NCI-H82 treated with DMSO at 0.1 percent for 48 hours (cell line): ENCODE data around the gene UBE2E3.
"Not testable (repeated sequence)": the region's sequence is repeated elsewhere in the genome, so short reads cannot be mapped to it uniquely, and the experiment has no call there.

ENCODE experiments used
- DNase-seq: peaks from one replicate; lab custom pipeline; 2025; ENCODE audit not compliant: unreplicated experiment; lab: John Stamatoyannopoulos, UW

UBE2E3 gene

DNA sequence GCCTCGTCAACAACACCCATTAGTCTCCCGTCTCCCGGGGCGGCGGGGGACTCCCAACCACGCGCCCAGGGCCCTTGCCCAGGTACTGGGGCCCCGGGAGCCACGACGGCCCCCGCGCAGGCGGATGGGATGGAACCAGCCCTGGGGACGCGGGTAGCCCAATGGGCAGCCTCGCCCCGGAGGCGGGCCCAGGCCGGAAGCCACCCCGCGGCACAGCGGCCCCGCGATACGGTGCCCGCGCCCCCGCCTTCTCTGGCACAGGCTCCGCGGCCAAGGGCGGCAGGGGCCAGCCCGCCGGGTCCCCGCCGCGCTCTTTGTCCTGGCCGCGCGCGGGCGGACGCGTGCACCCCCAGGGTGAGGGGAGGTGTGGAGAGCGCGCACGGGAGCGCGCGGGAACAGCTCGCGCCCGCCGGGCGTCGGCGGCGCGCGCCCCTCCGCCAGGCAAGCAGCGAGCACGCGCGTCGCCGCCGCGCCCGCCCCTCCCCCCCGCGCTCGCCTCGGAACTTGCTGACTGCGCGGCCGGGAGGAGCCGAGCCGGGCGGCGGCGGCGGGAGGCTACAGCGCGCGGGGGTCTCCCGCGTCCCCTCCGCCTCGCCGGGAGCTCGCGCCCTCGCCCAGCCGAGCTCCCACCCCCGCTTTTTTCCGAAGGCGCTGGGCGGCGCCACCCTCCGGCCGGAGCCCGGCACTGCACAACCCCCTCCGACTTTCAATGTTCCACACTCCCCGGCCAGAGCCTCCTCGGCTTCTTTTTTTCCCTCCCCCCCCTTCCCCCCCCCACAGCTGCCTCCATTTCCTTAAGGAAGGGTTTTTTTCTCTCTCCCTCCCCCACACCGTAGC, at the start of gene UBE2E3:
UBE2E3 (plus strand) TSS at position 500 of the 837 bp plus-strand sequence. CDS start 1,438 bp downstream, outside the sequence.
- no peak for DNase-seq

- DNase-seq: no peak
Measured at GRCh38 chr2:180931841-180932240, 48.6 kb upstream of the UBE2E3 start.

- no peak for DNase-seq
Measured at GRCh38 chr2:180933332-180933731, 47.1 kb upstream of the UBE2E3 start.

GRCh38 chr2:180934911-180935310, 45.5 kb upstream of the UBE2E3 start:
- DNase-seq: no peak

DNA sequence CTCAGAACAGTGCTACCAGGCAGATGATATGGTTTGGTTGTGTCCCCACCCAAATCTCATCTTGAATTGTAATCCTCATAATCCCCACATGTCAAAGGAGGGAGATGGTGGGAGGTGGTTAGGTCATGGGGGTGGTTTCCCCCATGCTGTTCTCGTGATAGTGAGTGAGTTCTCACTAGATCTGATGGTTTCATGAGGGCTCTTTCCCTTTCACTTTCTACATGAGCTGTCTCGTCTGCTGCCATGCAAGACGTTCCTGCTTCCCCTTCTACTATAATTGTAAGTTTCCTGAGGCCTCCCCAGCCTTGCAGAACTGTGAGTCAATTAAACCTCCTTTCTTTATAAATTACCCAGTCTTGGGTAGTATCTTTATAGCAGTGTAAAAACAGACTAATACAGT, 42.9 kb upstream of the UBE2E3 start:
- DNase-seq: not testable (repeated sequence)

- DNase-seq: no peak
Measured at GRCh38 chr2:180938451-180938850, 42.0 kb upstream of the UBE2E3 start.

GRCh38 chr2:180943275-180943674, 37.1 kb upstream of the UBE2E3 start:
- no peak for DNase-seq

DNA sequence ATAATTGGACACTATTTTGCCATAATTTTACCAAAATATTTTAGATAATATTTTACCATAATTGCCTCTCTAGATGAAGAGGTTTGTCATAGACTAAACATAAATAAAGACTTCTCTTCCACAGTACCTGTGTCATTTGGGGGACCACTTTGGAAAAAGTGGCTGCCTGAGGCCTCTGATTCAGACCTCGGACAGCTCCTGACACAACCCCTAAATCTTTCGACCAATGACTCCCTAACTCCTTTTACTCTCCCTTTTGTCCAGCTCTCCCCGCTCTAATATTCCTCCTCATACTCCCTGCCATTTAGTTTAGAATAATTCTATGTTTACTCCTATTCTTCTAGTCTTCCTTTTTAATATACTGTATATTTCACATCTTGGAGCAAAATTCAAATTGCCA, 36.0 kb upstream of the UBE2E3 start:
- DNase-seq: no peak

DNA sequence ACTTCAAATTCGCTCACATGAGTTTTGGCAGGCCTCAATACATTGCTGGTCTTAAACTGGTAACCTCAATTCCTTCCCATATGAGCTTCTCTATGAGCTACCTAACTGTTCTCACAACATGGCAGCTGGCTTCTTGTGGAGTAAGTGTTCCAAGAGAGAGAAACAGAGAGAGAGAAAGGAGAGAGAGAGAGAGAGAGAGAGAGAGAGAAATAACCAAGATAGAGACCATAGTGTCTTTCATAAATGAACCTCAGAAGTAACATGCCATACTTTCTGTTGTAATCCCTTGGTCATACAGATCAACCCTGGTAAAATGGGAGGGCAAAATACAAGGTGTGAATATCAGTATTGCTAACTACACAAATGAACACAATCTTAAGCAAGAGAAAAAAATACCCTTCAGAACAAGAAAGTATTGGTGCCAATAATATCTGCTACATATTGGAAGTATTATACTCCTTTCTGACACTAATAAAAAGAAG, 33.2 kb upstream of the UBE2E3 start:
- no peak for DNase-seq

GRCh38 chr2:180949896-180950295, 30.5 kb upstream of the UBE2E3 start:
- DNase-seq: no peak

- DNase-seq: no peak
Measured at GRCh38 chr2:180952082-180952481, 28.3 kb upstream of the UBE2E3 start.

GRCh38 chr2:180952731-180953336, 27.6 kb upstream of the UBE2E3 start:
- no peak for DNase-seq

DNA sequence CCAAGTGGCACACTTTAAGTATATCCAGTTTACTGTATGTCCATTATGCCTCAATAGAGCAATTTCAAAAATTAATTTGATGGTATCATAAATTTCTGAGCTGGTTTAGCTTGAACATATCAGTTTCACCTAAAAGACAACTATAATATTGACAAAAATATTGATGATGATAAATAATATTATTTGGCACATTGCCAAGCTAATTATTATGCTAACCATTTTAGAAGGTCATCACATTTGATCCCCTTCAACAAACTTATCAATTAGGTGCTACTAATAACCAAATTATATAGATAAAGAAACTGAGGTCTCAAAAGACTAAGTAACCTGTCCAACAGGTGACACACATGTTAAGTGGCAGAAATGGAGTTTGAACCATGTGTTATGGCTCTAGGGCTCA, 26.9 kb upstream of the UBE2E3 start:
- no peak for DNase-seq

DNA sequence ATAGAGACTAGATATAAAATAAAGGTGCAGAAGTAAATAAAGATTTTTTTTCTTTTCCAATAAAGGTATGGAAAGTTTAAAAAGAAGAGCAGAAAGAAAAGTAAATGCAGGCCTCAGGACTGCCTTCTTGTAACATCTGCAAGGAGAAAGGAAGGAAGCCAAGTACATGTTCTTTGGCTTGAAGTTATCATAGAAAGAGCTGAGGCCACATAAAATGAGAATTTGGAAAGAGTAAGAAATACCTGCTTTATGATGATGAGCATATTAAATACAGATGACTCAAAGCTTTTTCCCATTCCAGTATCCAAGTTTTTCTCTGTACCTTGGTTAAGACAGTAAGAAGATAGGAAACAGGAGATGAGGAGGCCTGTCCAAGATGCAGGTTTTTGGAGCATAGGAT, 25.3 kb upstream of the UBE2E3 start:
- DNase-seq: no peak

DNA sequence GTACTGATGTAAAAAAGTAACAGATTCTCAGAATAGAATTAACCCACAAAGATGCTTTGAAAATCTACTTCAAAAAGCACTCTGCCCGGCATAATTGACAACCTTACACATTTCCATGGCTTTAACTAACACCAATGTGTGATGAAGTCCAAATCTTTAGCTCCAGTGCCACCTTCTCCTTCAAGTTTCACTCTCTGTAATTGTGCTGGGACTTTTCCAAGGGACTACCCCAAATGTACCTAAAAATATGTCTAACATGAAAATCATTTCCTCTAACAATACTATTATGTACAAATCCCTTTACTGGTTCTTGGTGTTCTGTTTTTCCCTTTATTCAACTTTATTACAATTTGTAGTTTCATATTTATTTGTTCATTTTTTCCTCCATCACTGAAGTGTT, 20.6 kb upstream of the UBE2E3 start:
- no peak for DNase-seq

DNA sequence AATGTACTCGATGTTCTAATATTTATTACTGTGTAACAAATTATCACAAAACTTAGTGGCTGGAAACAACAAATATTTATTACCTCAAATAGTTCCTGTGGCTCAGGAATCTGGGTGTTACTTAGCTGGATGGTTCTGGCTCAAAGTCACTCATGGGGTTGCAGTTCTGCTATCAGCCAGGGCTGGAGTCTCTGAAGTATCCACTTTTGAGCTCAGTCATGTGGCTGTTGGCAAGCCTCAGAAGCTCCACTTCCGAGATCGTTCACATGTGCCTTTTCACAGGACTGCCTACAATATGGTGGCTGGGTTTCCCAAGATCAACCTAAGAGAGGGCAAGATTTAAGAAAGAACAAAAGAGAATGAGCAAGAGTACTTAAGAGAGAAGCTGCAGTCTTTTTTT, 19.4 kb upstream of the UBE2E3 start:
- DNase-seq: no peak

GRCh38 chr2:180962727-180963314, 17.6 kb upstream of the UBE2E3 start:
- DNase-seq: no peak

DNA sequence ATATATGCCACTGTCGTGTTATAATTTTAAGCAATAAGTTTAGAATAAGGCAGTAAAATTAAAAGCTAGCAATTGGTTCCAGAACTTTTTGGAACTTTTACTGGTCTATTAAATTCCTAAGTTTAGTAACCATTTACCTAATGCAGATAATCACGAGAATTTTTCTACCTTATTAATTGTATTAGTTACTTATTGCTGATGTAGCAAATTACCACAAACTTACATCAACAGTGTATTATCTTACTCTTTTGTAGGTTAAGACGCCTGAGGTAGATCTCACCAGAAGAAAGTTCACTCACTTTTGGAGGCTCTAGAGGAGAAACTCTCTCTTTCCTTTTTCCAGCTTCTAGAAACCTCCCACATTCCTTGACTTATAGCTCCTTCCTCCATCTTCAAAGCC, 14.0 kb upstream of the UBE2E3 start:
- DNase-seq: no peak

DNA sequence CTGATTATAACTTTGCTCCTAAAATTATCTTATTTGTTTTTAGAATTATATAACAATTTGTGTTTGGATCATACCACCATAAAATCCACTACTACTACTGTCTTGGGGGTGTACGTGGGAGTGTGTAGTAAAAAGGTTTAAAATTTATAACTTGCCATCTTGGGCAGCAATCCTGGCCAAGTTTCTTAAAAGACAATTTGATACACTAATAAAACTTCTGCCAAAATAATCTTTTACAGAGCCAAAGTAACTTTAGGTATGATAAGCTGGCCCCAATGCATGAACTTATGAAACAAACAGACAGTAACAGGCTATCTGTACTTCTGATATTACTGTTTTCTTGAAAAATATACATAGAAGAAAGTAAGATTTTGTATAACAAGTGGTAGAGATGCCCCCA, 11.3 kb upstream of the UBE2E3 start:
- DNase-seq: no peak

DNA sequence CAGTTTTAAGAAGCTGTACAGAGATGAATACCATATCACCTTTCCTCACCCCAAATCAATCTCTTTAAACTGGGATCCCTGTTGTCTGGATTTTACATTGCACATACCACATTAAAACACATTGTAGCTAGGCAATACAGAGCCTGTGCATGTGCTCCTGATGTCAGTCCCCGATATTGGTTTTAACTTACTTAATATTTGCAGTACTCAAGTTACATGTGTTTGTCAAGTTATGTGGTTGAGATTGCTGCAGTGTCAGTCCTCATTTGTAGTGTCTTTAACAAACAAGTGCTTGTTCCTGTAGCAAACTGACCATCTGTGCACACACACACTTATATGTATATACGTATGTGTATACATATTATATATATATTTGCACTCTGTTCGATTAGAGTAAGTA, 10.4 kb upstream of the UBE2E3 start:
- no peak for DNase-seq

DNA sequence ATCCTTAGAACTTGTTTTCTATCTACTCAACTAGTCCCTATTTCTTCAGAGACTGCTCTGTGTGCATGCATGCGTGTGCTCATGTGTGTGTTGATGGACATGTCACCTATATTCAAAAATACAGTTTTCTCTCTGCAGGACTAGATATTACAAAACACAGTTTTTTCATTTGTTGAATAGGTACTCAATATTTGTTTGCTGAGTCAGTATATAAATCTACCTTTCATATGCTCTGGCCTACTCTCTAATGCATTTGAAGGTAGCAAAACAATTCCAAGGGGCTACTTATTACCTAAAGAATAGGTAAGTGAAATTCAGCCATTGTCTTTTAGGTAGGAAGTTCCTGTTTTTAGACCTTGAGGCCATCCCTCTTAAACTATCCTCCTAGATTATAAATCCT, 8.6 kb upstream of the UBE2E3 start:
- no peak for DNase-seq

- DNase-seq: no peak
Measured at GRCh38 chr2:180975585-180975984, 4.8 kb upstream of the UBE2E3 start.
